SW 1271 (cell line): ENCODE results near the gene MBNL2.

Experiments
- DNase-seq, 2 experiments: peaks; one replicate each; lab custom pipeline; 2025; lab: John Stamatoyannopoulos, UW

The MBNL2 gene

GRCh38 chr13:97253581-97254293 is 31.6 kb downstream of the MBNL2 start:
- DNase-seq = no peak

GRCh38 chr13:97254816-97255215 is 32.7 kb downstream of the MBNL2 start:
- DNase-seq = peak; percentile 24 to 75

- peak in 1 of 2 experiments; percentile 40 for DNase-seq
Measured at GRCh38 chr13:97255515-97256021, 33.4 kb downstream of the MBNL2 start.

GRCh38 chr13:97256343-97256783 is 34.2 kb downstream of the MBNL2 start:
- DNase-seq = peak; percentile 93 to 98

GRCh38 chr13:97257228-97257755 is 35.2 kb downstream of the MBNL2 start:
- DNase-seq = no peak

GRCh38 chr13:97257800-97258799 is 36.0 kb downstream of the MBNL2 start:
- peak; percentile 95 to 100 for DNase-seq

GRCh38 chr13:97258801-97259200 is 36.7 kb downstream of the MBNL2 start:
- no peak for DNase-seq

- DNase-seq = no peak
Measured at GRCh38 chr13:97259410-97259797, 37.3 kb downstream of the MBNL2 start.

- peak; percentile 5 to 49 for DNase-seq
Measured at GRCh38 chr13:97259798-97260714, 37.9 kb downstream of the MBNL2 start.

- DNase-seq = no peak
Measured at GRCh38 chr13:97261254-97262005, 39.3 kb downstream of the MBNL2 start.

- DNase-seq = no peak
Measured at GRCh38 chr13:97262058-97262457, 39.9 kb downstream of the MBNL2 start.

- no peak for DNase-seq
Measured at GRCh38 chr13:97263160-97263559, 41.0 kb downstream of the MBNL2 start.

GRCh38 chr13:97264663-97265062 is 42.5 kb downstream of the MBNL2 start:
- no peak for DNase-seq

GRCh38 chr13:97266332-97266731 is 44.2 kb downstream of the MBNL2 start:
- no peak for DNase-seq

- DNase-seq = no peak
Measured at GRCh38 chr13:97266772-97267417, 44.8 kb downstream of the MBNL2 start.

GRCh38 chr13:97267418-97268059 is 45.4 kb downstream of the MBNL2 start:
- DNase-seq = no peak

GRCh38 chr13:97268772-97269171 is 46.6 kb downstream of the MBNL2 start:
- DNase-seq = peak in 1 of 2 experiments; percentile 17

- DNase-seq = no peak
Measured at GRCh38 chr13:97269603-97270002, 47.5 kb downstream of the MBNL2 start.

- DNase-seq = no peak
Measured at GRCh38 chr13:97272526-97272925, 50.4 kb downstream of the MBNL2 start.
